Measurements from ENCODE around the gene UQCRHL. TPM values are rescaled to one million over a fixed set of nuclear protein-coding genes. Genes with fewer than 3 reads are reported as not detected.

UQCRHL gene
- total RNA-seq, 1 donor from 2014 or later = 4.7 TPM

DNA sequence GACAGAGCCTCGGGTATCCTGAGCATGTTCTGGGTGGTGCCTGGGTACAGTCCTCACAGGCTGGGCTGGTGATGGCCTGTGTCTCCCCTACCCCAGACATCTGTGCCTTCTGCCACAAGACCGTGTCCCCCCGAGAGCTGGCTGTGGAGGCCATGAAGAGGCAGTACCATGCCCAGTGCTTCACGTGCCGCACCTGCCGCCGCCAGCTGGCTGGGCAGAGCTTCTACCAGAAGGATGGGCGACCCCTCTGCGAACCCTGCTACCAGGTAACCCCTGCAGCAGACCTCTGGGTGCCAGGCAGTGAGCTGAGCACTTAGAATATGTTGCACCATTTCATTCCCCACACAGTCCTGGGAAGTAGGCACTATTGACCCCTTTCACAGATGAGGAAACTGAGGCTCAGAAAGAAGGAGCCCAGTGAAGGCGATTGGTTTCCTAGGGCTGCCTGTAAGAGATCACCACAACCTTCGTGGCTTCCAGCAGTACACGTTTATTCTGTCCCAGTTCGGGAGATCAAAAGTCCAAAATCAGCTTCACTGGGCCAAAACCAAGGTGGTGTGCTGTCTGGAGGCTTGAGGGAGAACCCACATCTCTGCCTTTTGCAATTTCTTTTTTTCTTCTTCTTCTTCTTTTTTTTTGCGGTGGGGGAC, 37.0 kb downstream of the UQCRHL start:
- Histone ChIP-seq H3K4me3 (ENCODE audit: low read length in 3 of 3) (no peak overlapping the region), H3K9me3 (ENCODE audit: control insufficient read depth in 3 of 3, low read length in 3 of 3) (no peaks in the 10 kb centered on the region), H3K4me1 (ENCODE audit: control insufficient read depth in 3 of 3, insufficient read depth in 3 of 3, low read length in 3 of 3) (no peaks in the 10 kb centered on the region), H3K27me3 (ENCODE audit: control insufficient read depth in 3 of 3, insufficient read depth in 3 of 3, low read length in 3 of 3) (no peaks in the 10 kb centered on the region), H3K9ac (ENCODE audit: low read depth in 1 of 3, low read length in 3 of 3) (no peak overlapping the region), H3K36me3 (ENCODE audit: control insufficient read depth in 3 of 3, insufficient read depth in 3 of 3, low read length in 3 of 3) (peaks cover 0 to 6% (median 0%) of the 10 kb centered on the region in 3 donors), H3K27ac (ENCODE audit: low read depth, low read length) (no peak overlapping the region)

- Histone ChIP-seq H3K4me1 (ENCODE audit: control insufficient read depth in 3 of 3, insufficient read depth in 3 of 3, low read length in 3 of 3) (no peaks in the 10 kb centered on the region), H3K27me3 (ENCODE audit: control insufficient read depth in 3 of 3, insufficient read depth in 3 of 3, low read length in 3 of 3) (no peaks in the 10 kb centered on the region), H3K4me3 (ENCODE audit: low read length in 3 of 3) (no peak overlapping the region), H3K9ac (ENCODE audit: low read depth in 1 of 3, low read length in 3 of 3) (no peak overlapping the region), H3K27ac (ENCODE audit: low read depth, low read length) (no peak overlapping the region), H3K36me3 (ENCODE audit: control insufficient read depth in 3 of 3, insufficient read depth in 3 of 3, low read length in 3 of 3) (peaks cover 0 to 8% (median 0%) of the 10 kb centered on the region in 3 donors), H3K9me3 (ENCODE audit: control insufficient read depth in 3 of 3, low read length in 3 of 3) (no peaks in the 10 kb centered on the region)
These were observed 39.1 kb downstream of the UQCRHL start for GRCh38 chr1:15768388-15768787.

DNA sequence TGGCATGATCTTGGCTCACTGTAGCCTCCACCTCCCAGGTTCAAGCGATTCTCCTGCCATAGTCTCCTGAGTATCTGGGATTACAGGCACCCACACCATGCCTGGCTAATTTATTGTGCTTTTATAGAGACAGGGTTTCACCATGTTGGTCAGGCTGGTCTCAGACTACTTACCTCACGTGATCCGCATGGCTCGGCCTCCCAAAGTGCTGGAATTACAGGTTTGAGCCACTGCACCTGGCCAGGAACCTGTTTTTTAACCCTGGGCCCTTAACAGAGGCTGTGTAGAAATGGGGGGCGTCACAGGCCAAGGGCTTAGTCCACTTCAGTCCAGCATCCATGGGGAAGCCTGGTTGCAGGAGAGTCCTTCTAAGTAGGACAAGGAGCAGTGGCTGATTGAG, 39.5 kb downstream of the UQCRHL start:
- no peaks in the 10 kb centered on the region for H3K9me3 ChIP-seq (ENCODE audit: control insufficient read depth in 3 of 3, low read length in 3 of 3)
- H3K36me3 ChIP-seq (ENCODE audit: control insufficient read depth in 3 of 3, insufficient read depth in 3 of 3, low read length in 3 of 3) = peaks cover 0 to 8% (median 0%) of the 10 kb centered on the region in 3 donors
- no peak overlapping the region for H3K9ac ChIP-seq (ENCODE audit: low read depth in 1 of 3, low read length in 3 of 3)
- no peak overlapping the region for H3K27ac ChIP-seq (ENCODE audit: low read depth, low read length)
- no peaks in the 10 kb centered on the region for H3K4me1 ChIP-seq (ENCODE audit: control insufficient read depth in 3 of 3, insufficient read depth in 3 of 3, low read length in 3 of 3)
- H3K27me3 ChIP-seq (ENCODE audit: control insufficient read depth in 3 of 3, insufficient read depth in 3 of 3, low read length in 3 of 3) = no peaks in the 10 kb centered on the region
- H3K4me3 ChIP-seq (ENCODE audit: low read length in 3 of 3) = no peak overlapping the region

- H3K4me3 ChIP-seq (ENCODE audit: low read length in 3 of 3) = no peak overlapping the region
- H3K9me3 ChIP-seq (ENCODE audit: control insufficient read depth in 3 of 3, low read length in 3 of 3) = no peaks in the 10 kb centered on the region
- peaks cover 2 to 7% (median 2%) of the 10 kb centered on the region in 3 donors for H3K4me1 ChIP-seq (ENCODE audit: control insufficient read depth in 3 of 3, insufficient read depth in 3 of 3, low read length in 3 of 3)
- H3K27me3 ChIP-seq (ENCODE audit: control insufficient read depth in 3 of 3, insufficient read depth in 3 of 3, low read length in 3 of 3) = peaks cover 0 to 13% (median 6%) of the 10 kb centered on the region in 3 donors
- no peak overlapping the region for H3K27ac ChIP-seq (ENCODE audit: low read depth, low read length)
- peaks cover 0 to 4% (median 0%) of the 10 kb centered on the region in 3 donors for H3K36me3 ChIP-seq (ENCODE audit: control insufficient read depth in 3 of 3, insufficient read depth in 3 of 3, low read length in 3 of 3)
- H3K9ac ChIP-seq (ENCODE audit: low read depth in 1 of 3, low read length in 3 of 3) = no peak overlapping the region
These were observed 41.8 kb downstream of the UQCRHL start for GRCh38 chr1:15765495-15766194.

GRCh38 chr1:15764890-15765289, 42.6 kb downstream of the UQCRHL start:
- Histone ChIP-seq H3K4me3 (ENCODE audit: low read length in 3 of 3) (no peak overlapping the region), H3K36me3 (ENCODE audit: control insufficient read depth in 3 of 3, insufficient read depth in 3 of 3, low read length in 3 of 3) (peaks cover 0 to 4% (median 0%) of the 10 kb centered on the region in 3 donors), H3K9me3 (ENCODE audit: control insufficient read depth in 3 of 3, low read length in 3 of 3) (no peaks in the 10 kb centered on the region), H3K4me1 (ENCODE audit: control insufficient read depth in 3 of 3, insufficient read depth in 3 of 3, low read length in 3 of 3) (peaks cover 3 to 8% (median 4%) of the 10 kb centered on the region in 3 donors), H3K27me3 (ENCODE audit: control insufficient read depth in 3 of 3, insufficient read depth in 3 of 3, low read length in 3 of 3) (peaks cover 0 to 15% (median 8%) of the 10 kb centered on the region in 3 donors), H3K27ac (ENCODE audit: low read depth, low read length) (no peak overlapping the region), H3K9ac (ENCODE audit: low read depth in 1 of 3, low read length in 3 of 3) (no peak overlapping the region)

GRCh38 chr1:15764269-15764764, 43.1 kb downstream of the UQCRHL start:
- peaks cover 4 to 8% (median 6%) of the 10 kb centered on the region in 3 donors for H3K4me1 ChIP-seq (ENCODE audit: control insufficient read depth in 3 of 3, insufficient read depth in 3 of 3, low read length in 3 of 3)
- H3K36me3 ChIP-seq (ENCODE audit: control insufficient read depth in 3 of 3, insufficient read depth in 3 of 3, low read length in 3 of 3) = peaks cover 0 to 4% (median 0%) of the 10 kb centered on the region in 3 donors
- H3K27me3 ChIP-seq (ENCODE audit: control insufficient read depth in 3 of 3, insufficient read depth in 3 of 3, low read length in 3 of 3) = peaks cover 0 to 15% (median 11%) of the 10 kb centered on the region in 3 donors

DNA sequence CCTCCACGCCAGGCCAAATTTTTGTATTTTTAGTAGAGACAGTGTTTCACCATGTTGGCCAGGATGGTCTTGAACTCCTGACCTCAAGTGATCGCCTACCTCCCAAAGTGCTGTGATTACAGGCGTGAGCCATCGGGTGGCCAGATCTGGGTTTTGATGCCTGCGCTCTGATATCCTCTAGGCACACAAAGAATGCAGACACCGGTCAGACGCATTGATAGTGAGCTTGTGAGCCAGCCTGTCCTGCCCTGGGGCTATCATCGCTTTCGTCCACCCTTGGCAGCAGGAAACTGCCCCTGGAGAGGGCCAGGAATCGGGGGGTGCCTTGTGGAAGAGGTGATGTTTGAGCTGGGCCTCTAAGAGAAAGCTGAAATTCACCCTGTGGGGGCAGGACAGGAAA, 44.9 kb downstream of the UQCRHL start:
- peaks cover 0 to 2% (median 0%) of the 10 kb centered on the region in 3 donors for H3K36me3 ChIP-seq (ENCODE audit: control insufficient read depth in 3 of 3, insufficient read depth in 3 of 3, low read length in 3 of 3)
- H3K4me1 ChIP-seq (ENCODE audit: control insufficient read depth in 3 of 3, insufficient read depth in 3 of 3, low read length in 3 of 3) = peaks cover 9 to 12% (median 11%) of the 10 kb centered on the region in 3 donors
- no peak overlapping the region for H3K27ac ChIP-seq (ENCODE audit: low read depth, low read length)
- peaks cover 0 to 24% (median 18%) of the 10 kb centered on the region in 3 donors for H3K27me3 ChIP-seq (ENCODE audit: control insufficient read depth in 3 of 3, insufficient read depth in 3 of 3, low read length in 3 of 3)
- H3K9me3 ChIP-seq (ENCODE audit: control insufficient read depth in 3 of 3, low read length in 3 of 3) = no peaks in the 10 kb centered on the region
- no peak overlapping the region for H3K4me3 ChIP-seq (ENCODE audit: low read length in 3 of 3)
- H3K9ac ChIP-seq (ENCODE audit: low read depth in 1 of 3, low read length in 3 of 3) = no peak overlapping the region

More at GRCh38 chr1:15764269-15764764, 43.1 kb downstream of the UQCRHL start:
- no peak overlapping the region for H3K4me3 ChIP-seq (ENCODE audit: low read length in 3 of 3)
- H3K9ac ChIP-seq (ENCODE audit: low read depth in 1 of 3, low read length in 3 of 3) = no peak overlapping the region
- no peaks in the 10 kb centered on the region for H3K9me3 ChIP-seq (ENCODE audit: control insufficient read depth in 3 of 3, low read length in 3 of 3)
- H3K27ac ChIP-seq (ENCODE audit: low read depth, low read length) = no peak overlapping the region

- Histone ChIP-seq H3K27ac (ENCODE audit: low read depth, low read length) (peak overlapping the region; percentile 69), H3K36me3 (ENCODE audit: control insufficient read depth in 3 of 3, insufficient read depth in 3 of 3, low read length in 3 of 3) (peaks cover 0 to 2% (median 0%) of the 10 kb centered on the region in 3 donors), H3K4me3 (ENCODE audit: low read length in 3 of 3) (no peak overlapping the region), H3K9ac (ENCODE audit: low read depth in 1 of 3, low read length in 3 of 3) (peak overlapping the region in 1 of 3 donors; percentile 23), H3K4me1 (ENCODE audit: control insufficient read depth in 3 of 3, insufficient read depth in 3 of 3, low read length in 3 of 3) (peaks cover 13 to 21% (median 15%) of the 10 kb centered on the region in 3 donors), H3K9me3 (ENCODE audit: control insufficient read depth in 3 of 3, low read length in 3 of 3) (no peaks in the 10 kb centered on the region), H3K27me3 (ENCODE audit: control insufficient read depth in 3 of 3, insufficient read depth in 3 of 3, low read length in 3 of 3) (peaks cover 0 to 34% (median 18%) of the 10 kb centered on the region in 3 donors)
These were observed 45.9 kb downstream of the UQCRHL start for GRCh38 chr1:15761366-15762128.

DNA sequence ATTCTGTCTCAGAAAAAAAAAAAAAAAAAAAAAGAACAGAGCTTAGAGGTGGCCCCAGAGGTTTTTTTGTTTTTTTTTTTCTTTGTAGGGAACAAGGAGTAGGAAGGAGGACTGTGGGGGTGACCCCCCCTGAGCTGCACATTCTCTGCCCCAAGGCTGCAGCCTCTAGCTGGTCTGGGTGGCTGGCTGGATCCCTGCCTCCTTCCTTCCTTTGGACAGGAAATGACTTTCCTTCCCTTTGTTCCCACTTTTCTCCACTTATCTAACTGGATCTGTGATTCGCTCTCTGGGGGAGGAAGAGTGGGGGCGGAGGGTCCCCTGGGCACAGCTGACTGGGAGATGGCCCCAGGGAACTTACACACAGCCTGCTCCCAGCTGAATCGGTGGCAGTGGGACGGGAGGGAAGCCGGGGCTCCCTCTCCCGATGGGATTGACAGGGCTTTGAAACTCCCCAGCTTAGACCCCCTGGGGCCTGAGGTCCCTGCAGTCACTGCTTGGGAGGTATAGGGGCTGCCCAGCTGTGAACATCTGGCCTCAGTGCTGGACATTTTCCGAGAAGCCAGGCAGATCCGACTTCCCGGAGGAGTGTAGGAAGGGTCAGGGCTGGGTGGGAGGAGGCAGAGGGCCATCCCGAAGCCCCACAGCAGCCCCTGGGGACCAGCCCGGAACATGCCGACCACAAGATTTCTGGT, 46.8 kb downstream of the UQCRHL start:
- H3K36me3 ChIP-seq (ENCODE audit: control insufficient read depth in 3 of 3, insufficient read depth in 3 of 3, low read length in 3 of 3) = peaks cover 0 to 2% (median 0%) of the 10 kb centered on the region in 3 donors
- H3K9me3 ChIP-seq (ENCODE audit: control insufficient read depth in 3 of 3, low read length in 3 of 3) = no peaks in the 10 kb centered on the region
- H3K9ac ChIP-seq (ENCODE audit: low read depth in 1 of 3, low read length in 3 of 3) = peak overlapping the region in 1 of 3 donors; percentile 9
- peak overlapping the region in 1 of 3 donors; percentile 7 for H3K4me3 ChIP-seq (ENCODE audit: low read length in 3 of 3)
- H3K27ac ChIP-seq (ENCODE audit: low read depth, low read length) = peak overlapping the region; percentile 69
- peaks cover 19 to 26% (median 20%) of the 10 kb centered on the region in 3 donors for H3K4me1 ChIP-seq (ENCODE audit: control insufficient read depth in 3 of 3, insufficient read depth in 3 of 3, low read length in 3 of 3)
- peaks cover 0 to 35% (median 21%) of the 10 kb centered on the region in 3 donors for H3K27me3 ChIP-seq (ENCODE audit: control insufficient read depth in 3 of 3, insufficient read depth in 3 of 3, low read length in 3 of 3)

Measured in skeletal muscle tissue (tissue), 4 donors.